Thymus (tissue), 11 donors: ENCODE measurements around the gene ZNF700. TPM values are rescaled to one million over a fixed set of nuclear protein-coding genes. Genes with fewer than 3 reads are reported as not detected.
"Not testable (repeated sequence)": the region's sequence is repeated elsewhere in the genome, so short reads cannot be mapped to it uniquely, and the experiment has no call there.

Experiments used
- DNase-seq, 9 donors: peaks; one replicate each; pipeline ENCODE4 v3.0.0-alpha.2; 2013; ENCODE audit warnings: low spot score in 9 of 9, low read depth in 6 of 9, missing footprints in 1 of 9
- H3K27ac ChIP-seq, 2 donors: one replicate each; pipeline ENCODE4 v1.5.1; 2013; ENCODE audit warnings: control low read depth in 1 of 2, low read depth in 1 of 2, low read length in 1 of 2, mild to moderate bottlenecking in 1 of 2, moderate library complexity in 1 of 2
- H3K27me3 ChIP-seq, 2 donors: one replicate each; pipeline ENCODE4 v1.5.1; 2013; ENCODE audit warnings: low read length in 1 of 2; ENCODE audit not compliant: control insufficient read depth in 2 of 2, insufficient read depth in 1 of 2
- H3K36me3 ChIP-seq, 2 donors: one replicate each; pipeline ENCODE4 v1.5.1; 2013; ENCODE audit warnings: low read length in 1 of 2, mild to moderate bottlenecking in 1 of 2, moderate library complexity in 1 of 2; ENCODE audit not compliant: control insufficient read depth in 2 of 2, insufficient read depth in 2 of 2
- H3K4me1 ChIP-seq, 2 donors: one replicate each; pipeline ENCODE4 v1.5.1; 2013; ENCODE audit warnings: low read length in 2 of 2; ENCODE audit not compliant: control insufficient read depth in 2 of 2, insufficient read depth in 2 of 2
- H3K4me3 ChIP-seq, 2 donors: one replicate each; pipeline ENCODE4 v1.5.1; 2013; ENCODE audit warnings: low read length in 2 of 2, control low read depth in 1 of 2, mild to moderate bottlenecking in 1 of 2
- H3K9me3 ChIP-seq, 2 donors: one replicate each; pipeline ENCODE4 v1.5.1; 2013; ENCODE audit warnings: low read length in 1 of 2, mild to moderate bottlenecking in 1 of 2; ENCODE audit not compliant: control insufficient read depth in 2 of 2, insufficient read depth in 1 of 2
- WGBS: extraction: QIAGEN DNeasy Blood & Tissue Kit; methylation state at CpG from one replicate; pipeline ENCODE4 v1.1.7; 2013; 5-methylcytosine and 5-hydroxymethylcytosine counted together
- polyA plus RNA-seq: library from polyadenylated mRNA; stranded (reverse); fragments of 200-250 nt; gene quantifications from one replicate; pipeline ENCODE4 v1.2.3, GENCODE V29; 2013
- total RNA-seq: library from RNA; stranded (reverse); fragments of 120-200 nt; gene quantifications from one replicate; pipeline ENCODE4 v1.2.4, GENCODE V29; 2013
- donor health status: healthy.

The ZNF700 gene
- total and polyA plus RNA-seq, 2 donors: 13.6 to 42.6 TPM

GRCh38 chr19:11927227-11927626, 2.3 kb downstream of the ZNF700 start:
- WGBS: 97% methylated on average over 3 of the region's 3 CpGs
- no peak overlapping the region for H3K4me3 ChIP-seq
- no peak overlapping the region for H3K27ac ChIP-seq
- H3K4me1 ChIP-seq: peaks cover 9 to 16% of the 10 kb centered on the region in 2 donors
- H3K9me3 ChIP-seq: peaks cover 0 to 16% of the 10 kb centered on the region in 2 donors
- H3K27me3 ChIP-seq: no peaks in the 10 kb centered on the region
- H3K36me3 ChIP-seq: peaks cover 13 to 19% of the 10 kb centered on the region in 2 donors
- DNase-seq: no peak

GRCh38 chr19:11931051-11931450, 6.1 kb downstream of the ZNF700 start:
- WGBS: 92% methylated on average over 3 of the region's 3 CpGs
- Histone ChIP-seq H3K4me3 (no peak overlapping the region), H3K27me3 (no peaks in the 10 kb centered on the region), H3K4me1 (peaks cover 4 to 5% of the 10 kb centered on the region in 2 donors), H3K27ac (no peak overlapping the region), H3K36me3 (peaks cover 19 to 21% of the 10 kb centered on the region in 2 donors), H3K9me3 (peaks cover 3 to 33% of the 10 kb centered on the region in 2 donors)
- DNase-seq: no peak

- no peaks in the 10 kb centered on the region for H3K27me3 ChIP-seq
- H3K4me3 ChIP-seq: no peak overlapping the region
- H3K36me3 ChIP-seq: peaks cover 19 to 21% of the 10 kb centered on the region in 2 donors
- peaks cover 3 to 33% of the 10 kb centered on the region in 2 donors for H3K9me3 ChIP-seq
- no peak overlapping the region for H3K27ac ChIP-seq
- WGBS: 98% methylated on average over 3 of the region's 3 CpGs
- DNase-seq: no peak
- H3K4me1 ChIP-seq: peaks cover under 1 to 2% of the 10 kb centered on the region in 2 donors
Measured at GRCh38 chr19:11931513-11931912, 6.6 kb downstream of the ZNF700 start.

- DNase-seq, H3K27ac ChIP-seq, H3K4me3 ChIP-seq, H3K4me1 ChIP-seq, H3K27me3 ChIP-seq: not testable (repeated sequence)
- 98% methylated on average over 3 of the region's 3 CpGs for WGBS
- Histone ChIP-seq H3K36me3 (peaks cover 7 to 14% of the 10 kb centered on the region in 2 donors), H3K9me3 (peaks cover 6 to 34% of the 10 kb centered on the region in 2 donors)
Measured at GRCh38 chr19:11935829-11936228, 10.9 kb downstream of the ZNF700 start.

GRCh38 chr19:11938383-11938782, 13.5 kb downstream of the ZNF700 start:
- WGBS: 97% methylated on average over 3 of the region's 3 CpGs
- not testable (repeated sequence) for H3K27ac ChIP-seq, H3K27me3 ChIP-seq, H3K4me1 ChIP-seq, DNase-seq, H3K4me3 ChIP-seq
- peaks cover 14 to 44% of the 10 kb centered on the region in 2 donors for H3K9me3 ChIP-seq
- H3K36me3 ChIP-seq: peaks cover 3 to 19% of the 10 kb centered on the region in 2 donors

- not testable (repeated sequence) for DNase-seq, H3K4me3 ChIP-seq, H3K27ac ChIP-seq, H3K4me1 ChIP-seq, H3K27me3 ChIP-seq
- H3K36me3 ChIP-seq: peaks cover 19 to 22% of the 10 kb centered on the region in 2 donors
- H3K9me3 ChIP-seq: peaks cover 21 to 55% of the 10 kb centered on the region in 2 donors
- 98% methylated on average over 29 of the region's 29 CpGs for whole genome bisulfite sequencing
Measured at GRCh38 chr19:11941361-11941887, 16.5 kb downstream of the ZNF700 start.

GRCh38 chr19:11942008-11942842, 17.3 kb downstream of the ZNF700 start:
- Histone ChIP-seq H3K27me3 (no peaks in the 10 kb centered on the region), H3K4me3 (no peak overlapping the region), H3K27ac (no peak overlapping the region), H3K36me3 (peaks cover 27 to 30% of the 10 kb centered on the region in 2 donors), H3K9me3 (peaks cover 26 to 59% of the 10 kb centered on the region in 2 donors), H3K4me1 (no peaks in the 10 kb centered on the region)
- DNase-seq: no peak
- 99% methylated on average over 10 of the region's 10 CpGs for WGBS

- Histone ChIP-seq H3K27ac (no peak overlapping the region), H3K36me3 (peaks cover 33% of the 10 kb centered on the region in 2 donors), H3K4me3 (no peak overlapping the region), H3K27me3 (no peaks in the 10 kb centered on the region), H3K4me1 (no peaks in the 10 kb centered on the region), H3K9me3 (peaks cover 28 to 64% of the 10 kb centered on the region in 2 donors)
- peak in 1 of 9 donors; percentile 39 for DNase-seq
Measured at GRCh38 chr19:11942843-11943108, 17.9 kb downstream of the ZNF700 start.

- no peaks in the 10 kb centered on the region for H3K4me1 ChIP-seq
- DNase-seq: no peak
- no peaks in the 10 kb centered on the region for H3K27me3 ChIP-seq
- H3K9me3 ChIP-seq: peaks cover 41 to 65% of the 10 kb centered on the region in 2 donors
- H3K27ac ChIP-seq: no peak overlapping the region
- peaks cover 49 to 52% of the 10 kb centered on the region in 2 donors for H3K36me3 ChIP-seq
- H3K4me3 ChIP-seq: no peak overlapping the region
- WGBS: 98% methylated on average over 4 of the region's 4 CpGs
Measured at GRCh38 chr19:11944656-11945055, 19.7 kb downstream of the ZNF700 start.
